K562 (cell line): Measurements from ENCODE around the gene CNPY4. TPM values are rescaled to one million over a fixed set of nuclear protein-coding genes. Genes with fewer than 3 reads are reported as not detected.

Experiments
- ATF6 ChIP-seq: sonication (generic); formaldehyde crosslinking; IDR thresholded peaks from 2 replicates; pipeline ENCODE4 v1.4.0; 2020; ENCODE audit warnings: mild to moderate bottlenecking, missing genetic modification reagents
- BACH1 ChIP-seq: fragments of 200-800 bp; sonication (Bioruptor generic); IDR thresholded peaks from 2 replicates; pipeline ENCODE4 v1.6.1; 2016; ENCODE audit warnings: missing genetic modification characterization, missing compliant biosample characterization
- HMG20B ChIP-seq: fragments of 250-450 bp; sonication (Bioruptor Pico); IDR thresholded peaks from 2 replicates; pipeline ENCODE4 v1.5.0; 2021; ENCODE audit warnings: mild to moderate bottlenecking
- MCM5 ChIP-seq: fragments of 450-650 bp; IDR thresholded peaks from 2 replicates; pipeline ENCODE4 v1.6.1; 2016; ENCODE audit warnings: low read depth
- NKRF ChIP-seq: fragments of 450-650 bp; IDR thresholded peaks from 2 replicates; pipeline ENCODE4 v1.6.1; 2016; ENCODE audit warnings: borderline replicate concordance
- ZBTB43 ChIP-seq: sonication (generic); formaldehyde crosslinking; IDR thresholded peaks from 2 replicates; pipeline ENCODE4 v1.8.0; 2023; ENCODE audit warnings: mild to moderate bottlenecking, missing genetic modification reagents
- ZHX1 ChIP-seq: fragments of 150-350 bp; conservative IDR thresholded peaks from 2 replicates; pipeline ENCODE4 v1.6.1; 2014; ENCODE audit warnings: low read length
- ZNF77 ChIP-seq: fragments of 250-450 bp; sonication (Bioruptor Pico); IDR thresholded peaks from 2 replicates; pipeline ENCODE4 v1.5.0; 2020
- polyA plus RNA-seq, 8 experiments: library from polyadenylated mRNA; depleted of rRNA in 4 of 8; stranded (reverse) in 5 of 8; unstranded in 3 of 8; fragments of >200 nt; fragmentation: Nextera tagmentation in 2 of 8; fragmentation: Illumina TruSeq in 1 of 8; extraction: Ambion mirVana in 2 of 8; extraction: Trizol in 1 of 8; gene quantifications; 2 replicates each; pipeline versions ENCODE4 v1.2.1 to v1.2.3, GENCODE V29; 2011 to 2014; ENCODE audit warnings: inconsistent platforms in 1 of 8, missing spikeins in 1 of 8
- total RNA-seq, 7 experiments: library from RNA; depleted of rRNA in 6 of 7; stranded (reverse); fragments of >200 nt in 6 of 7; fragmentation: Illumina TruSeq in 2 of 7; extraction: Trizol in 2 of 7; gene quantifications; 2 replicates each; pipeline versions ENCODE4 v1.2.1 to v1.2.3, GENCODE V29; 2011 to 2021; ENCODE audit warnings: low replicate concordance in 1 of 7
- TF ChIP-seq, protein P1 (sequence below), 2 experiments: fragments of 450-650 bp; IDR thresholded peaks; 2 replicates each; pipeline ENCODE4 v1.6.1; 2018; ENCODE audit warnings: mild to moderate bottlenecking in 2 of 2, low read depth in 1 of 2; ENCODE audit not compliant: partially characterized antibody in 2 of 2
- TF ChIP-seq, protein P2 (sequence below): fragments of 250-450 bp; sonication (Bioruptor Pico); IDR thresholded peaks from 2 replicates; pipeline ENCODE4 v1.4.0; 2020; ENCODE audit warnings: mild to moderate bottlenecking, moderate library complexity

The CNPY4 gene
- total and polyA plus RNA-seq, 9 of the 15 experiments (the other 6 are each of a cell fraction or from before 2014, with no cell fraction given): 1.9 to 11.2 (median 7.0) TPM

DNA sequence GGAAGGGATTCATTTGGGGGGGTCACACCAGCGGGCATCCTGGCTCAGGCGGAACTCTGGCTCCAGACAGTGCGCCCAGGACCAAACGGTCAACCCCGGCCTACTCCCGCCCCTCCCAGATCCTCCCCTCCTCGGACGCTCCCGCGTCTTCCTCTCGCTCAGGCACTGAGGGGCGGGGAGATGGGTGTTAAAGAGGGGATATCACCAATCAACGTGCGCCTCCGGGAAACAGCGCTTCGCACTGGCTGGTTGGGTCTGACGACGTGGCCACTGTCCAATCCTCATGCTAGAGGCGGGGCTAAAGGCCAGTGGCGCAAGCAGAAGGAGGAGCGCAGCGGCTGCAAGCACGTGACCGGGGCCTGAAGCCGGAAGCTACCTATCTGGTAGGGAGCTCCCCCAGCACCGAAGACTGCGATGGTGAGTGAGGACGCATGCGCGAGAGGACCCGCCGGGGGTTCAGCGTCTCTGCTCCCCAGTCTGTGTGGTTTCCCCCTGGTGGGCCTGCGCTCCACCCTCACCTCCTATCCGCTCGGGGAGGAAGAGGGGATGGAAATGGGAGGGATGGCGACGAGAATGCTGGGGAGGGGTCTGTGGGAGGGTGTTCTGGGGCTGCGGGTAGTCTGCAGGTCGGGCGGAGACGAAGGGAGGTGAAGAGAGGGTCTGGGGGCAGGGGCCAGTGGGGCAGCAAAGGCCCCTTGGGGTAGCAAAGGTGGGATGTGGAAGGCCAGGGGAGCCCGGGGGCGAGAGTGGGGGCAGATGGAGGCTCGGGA is 29.3 kb downstream of the CNPY4 start, which contains the start of gene LAMTOR4 (continued):
- TF ChIP-seq ZHX1: no peak
- TF ChIP-seq NKRF: peak; percentile 83; the same call in 1 of the 2 replicates
- TF ChIP-seq ZNF77: no peak
- no peak for TF ChIP-seq BACH1 (tag)
- no peak for TF ChIP-seq ZBTB43 (CRISPR knock-in tag)
- TF ChIP-seq HMG20B (CRISPR knock-in tag): no peak
- TF ChIP-seq, protein P1, sequence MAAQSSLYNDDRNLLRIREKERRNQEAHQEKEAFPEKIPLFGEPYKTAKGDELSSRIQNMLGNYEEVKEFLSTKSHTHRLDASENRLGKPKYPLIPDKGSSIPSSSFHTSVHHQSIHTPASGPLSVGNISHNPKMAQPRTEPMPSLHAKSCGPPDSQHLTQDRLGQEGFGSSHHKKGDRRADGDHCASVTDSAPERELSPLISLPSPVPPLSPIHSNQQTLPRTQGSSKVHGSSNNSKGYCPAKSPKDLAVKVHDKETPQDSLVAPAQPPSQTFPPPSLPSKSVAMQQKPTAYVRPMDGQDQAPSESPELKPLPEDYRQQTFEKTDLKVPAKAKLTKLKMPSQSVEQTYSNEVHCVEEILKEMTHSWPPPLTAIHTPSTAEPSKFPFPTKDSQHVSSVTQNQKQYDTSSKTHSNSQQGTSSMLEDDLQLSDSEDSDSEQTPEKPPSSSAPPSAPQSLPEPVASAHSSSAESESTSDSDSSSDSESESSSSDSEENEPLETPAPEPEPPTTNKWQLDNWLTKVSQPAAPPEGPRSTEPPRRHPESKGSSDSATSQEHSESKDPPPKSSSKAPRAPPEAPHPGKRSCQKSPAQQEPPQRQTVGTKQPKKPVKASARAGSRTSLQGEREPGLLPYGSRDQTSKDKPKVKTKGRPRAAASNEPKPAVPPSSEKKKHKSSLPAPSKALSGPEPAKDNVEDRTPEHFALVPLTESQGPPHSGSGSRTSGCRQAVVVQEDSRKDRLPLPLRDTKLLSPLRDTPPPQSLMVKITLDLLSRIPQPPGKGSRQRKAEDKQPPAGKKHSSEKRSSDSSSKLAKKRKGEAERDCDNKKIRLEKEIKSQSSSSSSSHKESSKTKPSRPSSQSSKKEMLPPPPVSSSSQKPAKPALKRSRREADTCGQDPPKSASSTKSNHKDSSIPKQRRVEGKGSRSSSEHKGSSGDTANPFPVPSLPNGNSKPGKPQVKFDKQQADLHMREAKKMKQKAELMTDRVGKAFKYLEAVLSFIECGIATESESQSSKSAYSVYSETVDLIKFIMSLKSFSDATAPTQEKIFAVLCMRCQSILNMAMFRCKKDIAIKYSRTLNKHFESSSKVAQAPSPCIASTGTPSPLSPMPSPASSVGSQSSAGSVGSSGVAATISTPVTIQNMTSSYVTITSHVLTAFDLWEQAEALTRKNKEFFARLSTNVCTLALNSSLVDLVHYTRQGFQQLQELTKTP (IDR thresholded peaks at IDR 0.05; ENCODE audit: low read depth in 1 of 2, partially characterized antibody in 2 of 2): peak in 1 of 2 experiments; percentile 37
- TF ChIP-seq MCM5: no peak
- TF ChIP-seq ATF6 (CRISPR knock-in tag): peak; percentile 56; the same call in 1 of the 2 replicates
- TF ChIP-seq, protein P2, sequence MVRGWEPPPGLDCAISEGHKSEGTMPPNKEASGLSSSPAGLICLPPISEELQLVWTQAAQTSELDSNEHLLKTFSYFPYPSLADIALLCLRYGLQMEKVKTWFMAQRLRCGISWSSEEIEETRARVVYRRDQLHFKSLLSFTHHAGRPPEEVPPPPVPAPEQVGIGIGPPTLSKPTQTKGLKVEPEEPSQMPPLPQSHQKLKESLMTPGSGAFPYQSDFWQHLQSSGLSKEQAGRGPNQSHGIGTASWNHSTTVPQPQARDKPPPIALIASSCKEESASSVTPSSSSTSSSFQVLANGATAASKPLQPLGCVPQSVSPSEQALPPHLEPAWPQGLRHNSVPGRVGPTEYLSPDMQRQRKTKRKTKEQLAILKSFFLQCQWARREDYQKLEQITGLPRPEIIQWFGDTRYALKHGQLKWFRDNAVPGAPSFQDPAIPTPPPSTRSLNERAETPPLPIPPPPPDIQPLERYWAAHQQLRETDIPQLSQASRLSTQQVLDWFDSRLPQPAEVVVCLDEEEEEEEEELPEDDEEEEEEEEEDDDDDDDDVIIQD (CRISPR knock-in tag): no peak; the same call in 1 of the 2 replicates
